ENCODE data around the gene NT5C.

Gene NT5C

GRCh38 chr17:75111777-75112335 is 19.7 kb downstream of the NT5C start:
- CTCF ChIA-PET = interaction anchor here (0.5 to 7.1 kb wide), 15 partner anchors 9 to 305 kb away, joined by 3 to 149 read pairs (median 4); partner anchors contain the start of gene NUP85
- H3K4me3 ChIP-seq (ENCODE audit: low read depth, low read length) = no peak overlapping the region
- H3K36me3 ChIP-seq (ENCODE audit: control insufficient read depth in 2 of 2, insufficient read depth in 1 of 2, low read length in 2 of 2) = peaks cover 0 to 27% of the 10 kb centered on the region in 2 experiments; a peak in 2 of 3 replicates
- POLR2A ChIA-PET = interaction anchor here (0.7 to 2.5 kb wide), 2 partner anchors 43 to 52 kb away, joined by 3 to 6 read pairs; partner anchors contain the start of gene JPT1
- TF ChIP-seq REST (tag by site-specific recombination; IDR thresholded peaks at IDR 0.05) (no peak), ZNF830 (tag by site-specific recombination; IDR thresholded peaks at IDR 0.05; ENCODE audit: low read depth) (no peak)
- H3K27ac ChIP-seq (ENCODE audit: extremely low read depth, low read depth, low read length) = no peak overlapping the region
- H3K4me1 ChIP-seq (ENCODE audit: control insufficient read depth, insufficient read depth, low read length) = peaks cover 9% of the 10 kb centered on the region
- H3K9me3 ChIP-seq (ENCODE audit: control insufficient read depth, insufficient read depth, low read depth, low read length) = no peaks in the 10 kb centered on the region

DNA sequence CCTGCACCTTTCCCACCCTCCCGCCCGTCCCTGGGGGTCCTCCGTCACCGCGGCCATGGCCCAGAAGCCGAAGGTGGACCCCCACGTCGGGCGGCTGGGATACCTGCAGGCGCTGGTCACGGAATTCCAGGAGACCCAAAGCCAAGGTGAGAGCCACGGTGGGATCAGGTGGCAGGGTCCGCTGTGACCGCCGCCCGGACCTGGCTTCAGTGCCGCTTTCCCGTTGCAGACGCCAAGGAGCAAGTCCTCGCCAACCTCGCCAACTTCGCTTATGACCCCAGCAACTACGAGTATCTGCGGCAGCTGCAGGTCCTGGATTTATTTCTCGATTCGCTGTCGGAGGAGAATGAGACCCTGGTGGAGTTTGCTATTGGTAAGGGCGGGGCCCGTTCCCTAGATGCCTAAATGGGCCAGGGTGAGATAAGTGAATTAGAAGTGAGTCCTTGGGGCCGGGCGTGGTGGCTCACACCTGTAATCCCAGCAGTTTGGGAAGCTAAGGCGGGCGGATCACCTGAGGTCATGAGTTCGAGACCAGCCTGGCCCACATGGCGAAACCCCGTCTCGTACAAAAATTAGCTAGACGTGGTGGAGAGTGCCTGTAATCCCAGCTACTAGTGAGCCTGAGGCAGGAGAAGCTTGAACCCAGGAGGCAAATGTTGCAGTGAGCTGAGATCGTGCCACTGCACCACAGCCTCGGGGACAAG is 21.2 kb downstream of the NT5C start:
- peak overlapping the region; percentile 67; the same call in 1 of the 2 replicates for H3K27ac ChIP-seq (ENCODE audit: extremely low read depth, low read depth, low read length)
- 0 out of 2 replicates have a peak, but pooled peaks have one; percentile 24 for TF ChIP-seq GLIS2 (tag by site-specific recombination; IDR thresholded peaks at IDR 0.05)
- TF ChIP-seq KLF1 (tag by site-specific recombination; IDR thresholded peaks at IDR 0.05) = peak; percentile 94
- TF ChIP-seq ZFP41 (tag by site-specific recombination; IDR thresholded peaks at IDR 0.05; ENCODE audit: borderline replicate concordance) = no peak
- TF ChIP-seq KLF7 (tag by site-specific recombination; IDR thresholded peaks at IDR 0.05; ENCODE audit: borderline replicate concordance) = peak; percentile 46; the same call in 1 of the 2 replicates
- TF ChIP-seq ZNF843 (tag by site-specific recombination; IDR thresholded peaks at IDR 0.05) = no peak
- ChIA-PET CTCF (interaction anchor here (0.5 to 7.1 kb wide), 13 partner anchors 11 to 308 kb away, joined by 3 to 149 read pairs (median 4); partner anchors contain the start of gene NUP85), POLR2A (interaction anchor here (0.6 to 2.5 kb wide), 18 partner anchors 11 to 179 kb away, joined by 3 to 13 read pairs (median 3); partner anchors contain the start of genes ATP5PD, GGA3, HID1 and NT5C)
- H3K4me1 ChIP-seq (ENCODE audit: control insufficient read depth, insufficient read depth, low read length) = peaks cover 9% of the 10 kb centered on the region
- no peaks in the 10 kb centered on the region for H3K9me3 ChIP-seq (ENCODE audit: control insufficient read depth, insufficient read depth, low read depth, low read length)
- H3K4me3 ChIP-seq (ENCODE audit: low read depth, low read length) = peak overlapping the region; percentile 75
- H3K36me3 ChIP-seq (ENCODE audit: control insufficient read depth in 2 of 2, insufficient read depth in 1 of 2, low read length in 2 of 2) = peaks cover 0 to 13% of the 10 kb centered on the region in 2 experiments; a peak in 2 of 3 replicates

DNA sequence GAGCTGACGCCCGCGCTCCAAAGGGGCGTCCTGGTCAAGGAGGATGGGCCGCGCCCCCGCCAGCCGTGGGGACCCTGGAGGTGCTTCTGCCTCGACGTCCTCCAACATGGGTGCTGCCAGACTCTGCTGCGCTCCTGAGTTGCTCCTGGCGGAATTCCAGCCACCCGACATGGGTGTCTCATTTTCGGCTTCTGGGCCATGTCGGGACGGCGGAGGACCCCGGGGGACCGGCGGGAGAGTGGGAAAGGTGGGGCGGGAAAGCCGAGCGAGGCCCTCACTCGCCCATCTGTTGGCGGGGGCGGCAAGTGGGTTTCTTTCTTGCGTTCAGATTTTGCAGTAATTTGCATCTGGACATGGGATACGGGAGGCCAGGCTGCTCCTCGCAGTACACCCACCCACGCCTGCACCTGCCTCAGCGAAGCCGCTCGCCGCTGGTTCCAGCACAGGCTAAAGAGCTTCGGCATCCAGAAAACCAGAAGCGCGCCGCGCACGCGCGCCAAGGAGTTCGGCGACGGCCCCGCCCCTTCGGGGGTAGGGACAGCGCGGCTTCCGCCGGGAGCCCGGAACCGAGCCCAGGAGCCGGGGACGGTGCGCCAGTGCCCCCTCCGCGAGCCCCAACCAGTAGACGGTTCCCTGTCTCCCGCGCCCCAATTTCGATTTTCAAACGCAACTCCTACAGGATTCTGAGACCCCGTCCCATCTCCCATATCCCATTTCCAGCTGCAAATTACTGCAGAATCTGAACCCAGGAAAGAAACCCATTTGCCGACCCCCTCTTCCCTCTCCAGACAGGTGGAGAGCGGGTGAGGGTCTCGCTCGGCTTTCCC is 21.9 kb downstream of the NT5C start, which contains the start of gene ARMC7:
ARMC7 (plus strand) TSS at position 563 of the 827 bp plus-strand sequence. CDS start 320 bp downstream, outside the sequence.
- ChIA-PET CTCF (interaction anchor here (0.6 to 7.1 kb wide), 11 partner anchors 28 to 151 kb away, joined by 3 to 149 read pairs (median 4); partner anchors contain the start of gene NUP85), POLR2A (interaction anchor here (0.5 to 2.5 kb wide), 17 partner anchors 11 to 180 kb away, joined by 3 to 13 read pairs (median 4); partner anchors contain the start of genes ATP5PD, NT5C, NUP85 and SLC25A19)
- H3K4me3 ChIP-seq (ENCODE audit: low read depth, low read length) = peak within 1 kb of the TSS; percentile 75
- H3K9me3 ChIP-seq (ENCODE audit: control insufficient read depth, insufficient read depth, low read depth, low read length) = no peaks in the 10 kb centered on the region
- H3K4me1 ChIP-seq (ENCODE audit: control insufficient read depth, insufficient read depth, low read length) = peaks cover 17% of the 10 kb centered on the region
- H3K36me3 ChIP-seq (ENCODE audit: control insufficient read depth in 2 of 2, insufficient read depth in 1 of 2, low read length in 2 of 2) = peaks cover 0 to 7% of the 10 kb centered on the region in 2 experiments; a peak in 2 of 3 replicates
- H3K27ac ChIP-seq (ENCODE audit: extremely low read depth, low read depth, low read length) = peak within 1 kb of the TSS; percentile 67; the same call in 1 of the 2 replicates
- TF ChIP-seq OSR2 (tag by site-specific recombination; IDR thresholded peaks at IDR 0.05) (peak; percentile 72), PATZ1 (tag by site-specific recombination; IDR thresholded peaks at IDR 0.05) (peak; percentile 86), PBX3 (CRISPR knock-in tag; IDR thresholded peaks at IDR 0.05) (0 out of 2 replicates have a peak, but pooled peaks have one; percentile 39), ZNF398 (tag by site-specific recombination; IDR thresholded peaks at IDR 0.05) (peak; percentile 27; the same call in 1 of the 2 replicates), ZXDB (tag by site-specific recombination; IDR thresholded peaks at IDR 0.05) (0 out of 2 replicates have a peak, but pooled peaks have one; percentile 14), ZNF658 (tag by site-specific recombination; IDR thresholded peaks at IDR 0.05) (no peak), ZNF792 (tag by site-specific recombination; IDR thresholded peaks at IDR 0.05) (no peak)
- TF ChIP-seq, protein P1, sequence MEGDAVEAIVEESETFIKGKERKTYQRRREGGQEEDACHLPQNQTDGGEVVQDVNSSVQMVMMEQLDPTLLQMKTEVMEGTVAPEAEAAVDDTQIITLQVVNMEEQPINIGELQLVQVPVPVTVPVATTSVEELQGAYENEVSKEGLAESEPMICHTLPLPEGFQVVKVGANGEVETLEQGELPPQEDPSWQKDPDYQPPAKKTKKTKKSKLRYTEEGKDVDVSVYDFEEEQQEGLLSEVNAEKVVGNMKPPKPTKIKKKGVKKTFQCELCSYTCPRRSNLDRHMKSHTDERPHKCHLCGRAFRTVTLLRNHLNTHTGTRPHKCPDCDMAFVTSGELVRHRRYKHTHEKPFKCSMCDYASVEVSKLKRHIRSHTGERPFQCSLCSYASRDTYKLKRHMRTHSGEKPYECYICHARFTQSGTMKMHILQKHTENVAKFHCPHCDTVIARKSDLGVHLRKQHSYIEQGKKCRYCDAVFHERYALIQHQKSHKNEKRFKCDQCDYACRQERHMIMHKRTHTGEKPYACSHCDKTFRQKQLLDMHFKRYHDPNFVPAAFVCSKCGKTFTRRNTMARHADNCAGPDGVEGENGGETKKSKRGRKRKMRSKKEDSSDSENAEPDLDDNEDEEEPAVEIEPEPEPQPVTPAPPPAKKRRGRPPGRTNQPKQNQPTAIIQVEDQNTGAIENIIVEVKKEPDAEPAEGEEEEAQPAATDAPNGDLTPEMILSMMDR (tag by site-specific recombination; IDR thresholded peaks at IDR 0.05) = peak; percentile 10; the same call in 1 of the 2 replicates

All from HEK293 (cell line).